GM23338 (cell line): ENCODE measurements around the gene GGA2. TPM values are rescaled to one million over a fixed set of nuclear protein-coding genes. Genes with fewer than 3 reads are reported as not detected.

Experiments
- ATAC-seq: fragments of 200-7000 bp; cut with Tn5 transposase; 3 replicates; pipeline ENCODE4 v1.9.1; 2020
- DNase-seq: peaks from one replicate; pipeline ENCODE4 v3.0.0-alpha.2; 2015; ENCODE audit warnings: low spot score
- H2AFZ ChIP-seq: fragments of 200-600 bp; sonication (generic); 2 replicates; pipeline ENCODE4 v1.8.0; 2016; ENCODE audit warnings: antibody characterized with exemption, mild to moderate bottlenecking, moderate library complexity
- H3F3A ChIP-seq: fragments of 200-600 bp; sonication (generic); replicated peaks from 2 replicates; pipeline ENCODE4 v1.8.0; 2017; ENCODE audit warnings: antibody characterized with exemption, mixed run types, low read depth
- H3K27ac ChIP-seq: fragments of 200-600 bp; sonication (generic); 2 replicates; pipeline ENCODE4 v1.6.1; 2016; ENCODE audit warnings: low read depth
- H3K27me3 ChIP-seq: fragments of 200-600 bp; sonication (generic); 2 replicates; pipeline ENCODE4 v1.8.0; 2016; ENCODE audit warnings: mild to moderate bottlenecking, mixed run types, moderate library complexity; ENCODE audit not compliant: insufficient read depth
- H3K36me3 ChIP-seq: fragments of 200-600 bp; sonication (generic); 2 replicates; pipeline ENCODE4 v1.8.0; 2016; ENCODE audit warnings: mild to moderate bottlenecking; ENCODE audit not compliant: insufficient read depth
- H3K4me1 ChIP-seq: fragments of 200-600 bp; sonication (generic); 2 replicates; pipeline ENCODE4 v1.8.0; 2016; ENCODE audit warnings: mild to moderate bottlenecking, moderate library complexity; ENCODE audit not compliant: insufficient read depth
- H3K4me2 ChIP-seq: fragments of 200-600 bp; sonication (generic); 2 replicates; pipeline ENCODE4 v1.7.1; 2017; ENCODE audit warnings: mixed run types
- H3K4me3 ChIP-seq: fragments of 200-600 bp; sonication (generic); 2 replicates; pipeline ENCODE4 v1.6.1; 2016; ENCODE audit warnings: mixed run types
- H3K79me2 ChIP-seq: fragments of 200-600 bp; sonication (generic); replicated peaks from 2 replicates; pipeline ENCODE4 v1.8.0; 2017; ENCODE audit warnings: mild to moderate bottlenecking; ENCODE audit not compliant: insufficient read depth
- H3K9me2 ChIP-seq: fragments of 200-600 bp; sonication (generic); 2 replicates; pipeline ENCODE4 v1.8.0; 2017; ENCODE audit not compliant: insufficient read depth
- H4K20me1 ChIP-seq: fragments of 200-600 bp; sonication (generic); replicated peaks from 2 replicates; pipeline ENCODE4 v1.8.0; 2017; ENCODE audit warnings: mild to moderate bottlenecking; ENCODE audit not compliant: insufficient read depth
- H3K27ac Mint-ChIP-seq: 2 replicates; pipeline ENCODE4 v1.8.0; 2020; ENCODE audit warnings: inconsistent platforms, mild to moderate bottlenecking, moderate library complexity, mixed read lengths
- H3K27me3 Mint-ChIP-seq: 3 replicates; pipeline ENCODE4 v1.8.0; 2022; ENCODE audit warnings: low read depth, mild to moderate bottlenecking, moderate library complexity, mixed read lengths, inconsistent platforms; ENCODE audit not compliant: insufficient read depth, poor library complexity
- H3K36me3 Mint-ChIP-seq: 3 replicates; pipeline ENCODE4 v1.8.0; 2021; ENCODE audit warnings: low read depth, mild to moderate bottlenecking, inconsistent platforms, moderate library complexity, mixed read lengths
- H3K4me1 Mint-ChIP-seq: 3 replicates; pipeline ENCODE4 v1.8.0; 2020; ENCODE audit warnings: mild to moderate bottlenecking, inconsistent platforms, mixed read lengths
- H3K4me3 Mint-ChIP-seq: 3 replicates; pipeline ENCODE4 v1.8.0; 2021; ENCODE audit warnings: moderate library complexity, mild to moderate bottlenecking, inconsistent platforms, mixed read lengths
- H3K9me3 Mint-ChIP-seq: 3 replicates; pipeline ENCODE4 v1.8.0; 2020; ENCODE audit warnings: moderate library complexity, mild to moderate bottlenecking, inconsistent platforms, mixed read lengths
- CREB1 ChIP-seq: fragments of 250-450 bp; sonication (Bioruptor Pico); IDR thresholded peaks from 2 replicates; pipeline ENCODE4 v1.5.0; 2020; ENCODE audit warnings: low read depth, mild to moderate bottlenecking, moderate library complexity
- CTCF ChIP-seq, 2 experiments: fragments of 200-600 bp in 1 of 2; sonication (generic) in 1 of 2; conservative IDR thresholded peaks; 2 replicates each; pipeline versions ENCODE4 v1.5.1 to v1.6.1; 2016 to 2017; ENCODE audit warnings: antibody characterized with exemption in 2 of 2, low read depth in 2 of 2, mild to moderate bottlenecking in 2 of 2, moderate library complexity in 1 of 2
- ETS1 ChIP-seq: IDR thresholded peaks from 2 replicates; pipeline ENCODE4 v1.6.1; 2016; ENCODE audit warnings: antibody characterized with exemption
- EZH2 ChIP-seq: fragments of 200-600 bp; sonication (generic); IDR thresholded peaks from one replicate; pipeline ENCODE4 v1.8.0; 2017; ENCODE audit warnings: antibody characterized with exemption, mild to moderate bottlenecking, low read depth; ENCODE audit not compliant: unreplicated experiment
- EZH2phosphoT487 ChIP-seq: fragments of 200-600 bp; sonication (generic); IDR thresholded peaks from one replicate; pipeline ENCODE4 v1.8.1; 2018; ENCODE audit warnings: antibody characterized with exemption; ENCODE audit not compliant: unreplicated experiment
- JUNB ChIP-seq: IDR thresholded peaks from one replicate; pipeline ENCODE4 v1.6.1; 2016; ENCODE audit warnings: antibody characterized with exemption; ENCODE audit not compliant: unreplicated experiment
- NANOG ChIP-seq: IDR thresholded peaks from 2 replicates; pipeline ENCODE4 v1.6.1; 2016; ENCODE audit warnings: antibody characterized with exemption, borderline replicate concordance
- POLR2AphosphoS5 ChIP-seq: IDR thresholded peaks from 2 replicates; pipeline ENCODE4 v1.6.1; 2016; ENCODE audit warnings: antibody characterized with exemption, low read depth
- REST ChIP-seq: IDR thresholded peaks from one replicate; pipeline ENCODE4 v1.6.1; 2018; ENCODE audit warnings: antibody characterized with exemption; ENCODE audit not compliant: unreplicated experiment
- STAT1 ChIP-seq: IDR thresholded peaks from one replicate; pipeline ENCODE4 v1.6.1; 2016; ENCODE audit warnings: antibody characterized with exemption; ENCODE audit not compliant: unreplicated experiment
- ZNF114 ChIP-seq: fragments of 250-450 bp; sonication (Bioruptor Pico); IDR thresholded peaks from 2 replicates; pipeline ENCODE4 v1.5.0; 2020; ENCODE audit warnings: mild to moderate bottlenecking, moderate library complexity
- ZNF331 ChIP-seq: fragments of 250-450 bp; sonication (Bioruptor Pico); IDR thresholded peaks from 2 replicates; pipeline ENCODE4 v1.5.0; 2020; ENCODE audit warnings: low read depth, mild to moderate bottlenecking, moderate library complexity
- ZNF462 ChIP-seq: fragments of 250-450 bp; sonication (Bioruptor Pico); IDR thresholded peaks from 2 replicates; pipeline ENCODE4 v1.5.0; 2020; ENCODE audit warnings: mild to moderate bottlenecking, moderate library complexity
- polyA plus RNA-seq: library from polyadenylated mRNA; unstranded; fragments of >200 nt; fragmentation: Nextera tagmentation; extraction: Ambion mirVana; gene quantifications from 2 replicates; pipeline ENCODE4 v1.2.1, GENCODE V29; 2016
- total RNA-seq: library from RNA; depleted of rRNA; stranded (reverse); fragments of >200 nt; shearing (Covaris generic); gene quantifications from 2 replicates; pipeline ENCODE4 v1.2.3, GENCODE V29; 2014

The GGA2 gene
- total and polyA plus RNA-seq, 2 experiments from 2014 or later: 40.3 to 76.6 TPM

GRCh38 chr16:23535901-23536300 is 25.6 kb upstream of the GGA2 start:
- H3K36me3 ChIP-seq: peaks cover 47% of the 10 kb centered on the region
- peaks cover 61% of the 10 kb centered on the region for H3K36me3 Mint-ChIP-seq
- H3K4me1 Mint-ChIP-seq: no peaks in the 10 kb centered on the region

More at GRCh38 chr16:23535901-23536300, 25.6 kb upstream of the GGA2 start:
- no peak overlapping the region for H3K27ac ChIP-seq
- Mint-ChIP-seq H3K4me3 (no peak overlapping the region), H3K9me3 (no peaks in the 10 kb centered on the region), H3K27ac (no peak overlapping the region), H3K27me3 (peaks cover 8% of the 10 kb centered on the region)
- no peak overlapping the region for H3K4me2 ChIP-seq
- H4K20me1 ChIP-seq: peaks cover 2% of the 10 kb centered on the region
- no peaks in the 10 kb centered on the region for H3K27me3 ChIP-seq
- no peak for DNase-seq
- H3F3A ChIP-seq: no peaks in the 10 kb centered on the region
- H3K4me3 ChIP-seq: no peak overlapping the region
- no peaks in the 10 kb centered on the region for H3K79me2 ChIP-seq
- no peaks in the 10 kb centered on the region for H3K4me1 ChIP-seq
- no peaks in the 10 kb centered on the region for H3K9me2 ChIP-seq
- TF ChIP-seq ZNF114 (CRISPR knock-in tag) (no peak), REST (no peak), EZH2 (no peak), STAT1 (no peak), CTCF (conservative IDR thresholded peaks at IDR 0.05; ENCODE audit: low read depth in 2 of 2) (no peak), EZH2phosphoT487 (no peak), ZNF462 (CRISPR knock-in tag) (no peak), CREB1 (CRISPR knock-in tag) (no peak), JUNB (no peak), ZNF331 (no peak), ETS1 (no peak), NANOG (no peak), POLR2AphosphoS5 (no peak)
- ATAC-seq: no peak
- H2AFZ ChIP-seq: no peak overlapping the region
